HG03378 (cell line): ENCODE measurements around the gene RXYLT1.
"Not testable (repeated sequence)": the region's sequence is repeated elsewhere in the genome, so short reads cannot be mapped to it uniquely, and the experiment has no call there.

Experiments
- ATAC-seq: cut with Tn5 transposase; IDR thresholded peaks from one replicate; pipeline ENCODE4 v1.9.1; 2021; ENCODE audit warnings: mild to moderate bottlenecking, moderate library complexity; ENCODE audit not compliant: unreplicated experiment

The RXYLT1 gene

DNA sequence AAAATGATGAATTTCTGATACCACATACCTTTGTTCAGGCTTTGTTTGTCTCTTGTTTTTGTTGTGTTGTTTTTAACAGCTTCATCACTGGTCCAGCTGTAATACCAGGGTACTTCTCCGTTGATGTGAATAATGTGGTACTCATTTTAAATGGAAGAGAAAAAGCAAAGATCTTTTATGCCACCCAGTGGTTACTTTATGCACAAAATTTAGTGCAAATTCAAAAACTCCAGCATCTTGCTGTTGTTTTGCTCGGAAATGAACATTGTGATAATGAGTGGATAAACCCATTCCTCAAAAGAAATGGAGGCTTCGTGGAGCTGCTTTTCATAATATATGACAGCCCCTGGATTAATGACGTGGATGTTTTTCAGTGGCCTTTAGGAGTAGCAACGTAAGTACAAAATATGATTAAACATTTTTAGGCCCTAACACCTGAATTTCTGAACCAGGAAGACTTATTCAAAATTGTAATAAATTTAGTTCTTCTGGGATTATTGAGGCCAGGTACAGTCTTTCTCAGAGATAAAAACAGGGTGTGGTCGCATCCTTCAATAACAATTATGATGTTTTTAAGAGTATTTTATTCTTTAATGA lies 22.4 kb downstream of the RXYLT1 start:
- ATAC-seq = no peak

DNA sequence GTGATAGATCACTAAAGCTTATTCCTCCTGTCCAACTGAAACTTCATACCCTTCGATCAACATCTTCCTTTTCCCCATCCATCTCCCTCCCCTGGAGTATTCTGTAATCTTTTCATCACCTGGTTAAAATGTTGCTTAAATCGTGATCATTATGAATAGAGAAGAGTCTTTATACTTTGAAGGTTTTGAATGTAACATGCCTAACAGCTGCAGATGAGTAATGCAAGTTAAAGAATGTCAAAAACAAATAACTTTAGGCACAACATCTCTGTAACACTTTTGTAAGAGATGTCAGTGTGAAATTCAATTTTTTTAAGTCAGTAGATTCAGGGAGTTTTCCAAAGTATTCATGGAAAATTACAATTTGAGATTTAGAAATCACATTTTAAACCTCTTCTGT lies 25.0 kb downstream of the RXYLT1 start:
- no peak for ATAC-seq

DNA sequence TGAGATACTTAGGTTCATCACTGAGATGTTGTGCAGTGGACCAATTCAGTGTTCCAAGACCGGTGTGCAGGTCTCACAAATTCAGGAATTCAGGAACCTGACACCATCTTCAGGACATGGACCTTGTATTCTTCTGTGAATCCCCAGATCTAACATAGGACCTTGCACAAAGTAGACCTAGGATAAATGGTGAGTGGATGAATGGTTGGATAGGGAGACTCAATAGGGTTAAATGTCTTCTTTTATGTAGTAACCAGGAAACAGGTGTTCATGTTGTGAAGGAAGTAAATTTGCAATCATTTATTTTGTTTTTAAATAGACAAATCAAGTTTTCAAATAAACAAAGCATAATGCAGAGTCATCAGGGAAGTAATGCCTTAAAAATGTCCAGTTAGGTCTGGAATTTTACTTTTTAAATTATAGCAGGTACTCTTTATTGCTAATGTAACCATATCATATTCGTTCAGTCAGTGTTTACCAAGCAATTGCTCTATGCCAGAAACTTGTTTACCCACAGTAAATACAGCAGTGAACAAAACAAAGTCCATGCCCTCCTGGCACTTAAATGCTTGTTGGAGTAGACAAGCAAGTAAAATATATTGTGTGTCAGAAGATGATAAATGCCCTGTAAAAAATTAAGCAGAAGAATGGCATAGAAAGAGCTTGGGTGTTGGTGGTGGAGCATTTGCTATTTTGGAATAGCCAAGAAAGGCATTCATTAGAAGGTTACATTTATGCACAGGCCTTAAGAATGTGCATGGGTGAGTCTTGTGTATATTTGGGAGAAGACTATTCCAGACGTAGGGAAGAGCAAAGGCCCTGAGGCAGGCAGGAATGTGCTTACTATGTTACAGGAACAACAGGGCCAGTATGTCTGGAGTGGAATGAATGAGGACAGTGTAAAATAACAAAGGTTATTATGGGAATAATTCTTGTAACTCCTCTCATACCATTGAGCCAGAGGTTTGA lies 26.3 kb downstream of the RXYLT1 start:
- no peak for ATAC-seq

DNA sequence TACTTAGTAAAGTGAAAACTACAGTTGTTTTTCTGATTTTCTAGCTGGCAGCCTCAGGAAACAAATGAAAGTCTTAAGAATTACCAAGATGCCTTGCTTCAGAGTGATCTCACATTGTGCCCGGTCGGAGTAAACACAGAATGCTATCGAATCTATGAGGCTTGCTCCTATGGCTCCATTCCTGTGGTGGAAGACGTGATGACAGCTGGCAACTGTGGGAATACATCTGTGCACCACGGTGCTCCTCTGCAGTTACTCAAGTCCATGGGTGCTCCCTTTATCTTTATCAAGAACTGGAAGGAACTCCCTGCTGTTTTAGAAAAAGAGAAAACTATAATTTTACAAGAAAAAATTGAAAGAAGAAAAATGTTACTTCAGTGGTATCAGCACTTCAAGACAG lies 28.9 kb downstream of the RXYLT1 start:
- no peak for ATAC-seq

DNA sequence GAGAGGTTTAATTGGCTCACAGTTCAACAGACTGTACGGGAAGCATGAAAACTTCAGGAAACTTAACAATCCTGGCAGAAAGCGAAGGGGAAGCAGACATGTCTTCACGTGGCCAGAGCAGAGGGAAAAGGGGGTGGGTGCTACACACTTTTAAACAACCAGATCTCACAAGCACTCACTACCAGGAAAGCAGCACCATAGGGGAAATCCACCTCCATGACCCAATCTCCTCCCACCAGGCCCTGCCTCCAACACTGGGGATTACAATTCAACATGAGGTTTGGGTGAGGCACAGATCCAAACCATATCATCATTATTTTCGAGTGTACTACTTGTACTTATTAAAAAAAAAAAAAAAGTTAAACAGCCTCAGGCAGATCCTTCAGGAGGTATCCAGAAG lies 29.9 kb downstream of the RXYLT1 start:
- no peak for ATAC-seq

DNA sequence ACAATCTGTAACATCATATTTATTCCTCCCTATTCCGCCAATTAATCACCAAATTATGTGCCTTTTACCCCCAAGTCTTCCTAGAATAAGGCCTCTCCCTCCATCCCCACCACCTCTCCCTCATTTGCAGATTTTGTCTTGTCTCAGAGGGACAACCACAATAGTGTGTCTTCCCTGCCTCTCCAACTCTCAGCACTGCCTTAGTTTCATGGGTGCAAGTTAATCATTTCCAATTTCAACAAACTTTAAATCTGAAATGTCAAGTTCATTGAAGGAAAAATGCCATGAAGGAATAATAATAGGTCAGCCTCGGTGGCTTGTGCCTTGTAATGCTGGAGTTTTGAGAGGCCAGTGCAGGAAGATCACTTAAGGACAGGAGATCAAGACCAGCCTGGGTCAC lies 31.6 kb downstream of the RXYLT1 start:
- no peak for ATAC-seq

DNA sequence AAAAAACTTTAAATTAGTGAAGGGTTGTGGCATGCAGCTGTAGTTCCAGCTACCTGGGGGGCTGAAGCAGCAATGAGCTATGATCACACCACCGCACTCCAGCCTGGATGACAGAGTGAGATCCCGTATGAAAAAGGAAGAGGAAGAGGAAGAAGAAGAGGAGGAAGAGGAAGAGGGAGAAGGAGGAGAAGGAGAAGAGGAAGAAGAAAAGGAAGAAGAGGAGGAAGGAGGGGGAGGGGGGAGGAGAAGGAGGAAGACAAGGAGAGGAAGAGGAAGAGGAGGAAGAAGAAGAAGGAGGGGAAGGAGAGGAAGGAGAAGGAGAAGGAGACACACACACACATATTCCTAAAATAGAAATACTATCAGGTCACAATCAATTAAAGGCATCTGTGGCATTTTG lies 32.0 kb downstream of the RXYLT1 start:
- ATAC-seq = no peak

DNA sequence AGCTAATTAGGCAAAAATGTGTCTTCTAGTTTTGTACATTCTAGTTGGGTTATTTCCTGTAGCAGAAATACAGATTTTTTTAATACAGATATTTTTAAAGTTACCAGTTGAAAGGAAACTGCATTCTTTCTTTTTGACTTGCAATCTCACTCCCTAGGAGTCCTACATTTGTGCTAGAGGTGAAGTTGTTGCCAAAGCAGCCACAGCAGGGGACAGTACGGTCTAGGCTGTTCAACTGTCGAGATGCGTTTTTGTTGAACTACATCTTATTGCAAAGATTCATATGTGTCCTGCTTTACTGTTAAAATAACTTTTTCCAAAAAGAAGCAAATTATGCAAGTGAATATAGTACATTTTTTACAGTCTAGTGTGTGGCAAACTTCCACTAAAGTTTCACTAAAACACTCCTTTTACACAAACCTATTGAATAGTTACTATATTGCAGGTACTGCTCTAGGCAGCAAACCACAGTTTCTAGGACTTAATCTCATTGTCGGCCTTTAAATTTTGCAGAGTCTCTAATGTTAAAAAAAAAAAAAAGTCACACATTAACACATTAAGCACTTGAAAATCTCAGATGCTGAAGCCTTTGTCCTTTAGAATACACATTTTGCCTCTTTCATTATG lies 34.5 kb downstream of the RXYLT1 start:
- ATAC-seq = peak; percentile 45

DNA sequence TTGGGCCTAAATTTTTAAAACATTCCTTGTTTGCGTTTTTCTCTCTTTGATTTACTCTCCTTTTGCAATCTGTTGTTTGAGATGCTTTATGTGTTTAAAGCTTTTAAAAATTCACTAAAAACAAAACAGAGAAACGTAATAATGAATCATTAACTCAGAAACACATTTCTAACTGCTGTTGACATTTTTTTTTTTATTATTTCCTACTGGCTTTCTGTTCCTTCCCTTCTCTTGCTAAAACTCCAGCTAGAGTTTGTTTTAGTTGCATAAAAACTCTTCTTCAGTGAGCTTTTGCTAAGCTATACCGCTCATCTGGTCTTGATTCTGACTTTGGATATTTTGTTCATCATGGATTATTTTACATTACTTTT lies 35.8 kb downstream of the RXYLT1 start:
- no peak for ATAC-seq

DNA sequence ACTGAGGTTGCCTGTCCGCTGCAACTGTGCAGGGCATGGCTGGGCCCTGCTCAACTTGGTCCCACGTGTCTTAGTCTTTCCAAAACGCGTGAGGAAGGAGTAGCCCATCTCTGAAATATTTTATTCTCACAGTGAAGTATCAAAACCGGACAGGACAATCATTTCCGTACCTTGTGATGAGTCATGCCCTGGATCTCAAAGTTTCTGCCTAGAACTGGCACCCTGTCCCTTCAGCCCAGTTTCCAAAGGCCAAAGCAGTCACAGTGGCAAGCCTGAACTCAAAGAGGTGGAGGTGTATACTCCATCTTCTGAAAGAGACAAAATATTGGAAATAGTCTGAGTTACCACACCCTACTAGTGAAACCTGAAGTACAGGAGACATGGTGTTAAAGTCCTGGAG lies 36.3 kb downstream of the RXYLT1 start:
- peak; percentile 37 for ATAC-seq

DNA sequence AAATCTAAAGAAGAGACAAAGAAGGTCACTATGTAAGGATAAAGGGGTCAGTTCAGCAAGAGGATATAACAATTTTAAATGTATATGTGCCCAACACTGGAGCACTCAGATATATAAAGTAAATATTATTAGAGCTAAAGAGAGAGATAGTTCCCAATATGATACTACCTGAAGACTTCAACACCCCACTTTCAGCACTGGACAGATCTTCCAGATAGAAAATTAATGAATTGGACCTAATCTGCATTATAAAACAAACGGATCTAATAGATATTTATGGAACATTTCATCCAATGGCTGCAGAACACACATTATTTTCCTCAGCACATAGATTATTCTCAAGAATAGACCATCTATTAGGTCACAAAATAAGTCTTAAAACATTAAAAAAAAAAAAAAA lies 40.7 kb downstream of the RXYLT1 start:
- no peak for ATAC-seq

DNA sequence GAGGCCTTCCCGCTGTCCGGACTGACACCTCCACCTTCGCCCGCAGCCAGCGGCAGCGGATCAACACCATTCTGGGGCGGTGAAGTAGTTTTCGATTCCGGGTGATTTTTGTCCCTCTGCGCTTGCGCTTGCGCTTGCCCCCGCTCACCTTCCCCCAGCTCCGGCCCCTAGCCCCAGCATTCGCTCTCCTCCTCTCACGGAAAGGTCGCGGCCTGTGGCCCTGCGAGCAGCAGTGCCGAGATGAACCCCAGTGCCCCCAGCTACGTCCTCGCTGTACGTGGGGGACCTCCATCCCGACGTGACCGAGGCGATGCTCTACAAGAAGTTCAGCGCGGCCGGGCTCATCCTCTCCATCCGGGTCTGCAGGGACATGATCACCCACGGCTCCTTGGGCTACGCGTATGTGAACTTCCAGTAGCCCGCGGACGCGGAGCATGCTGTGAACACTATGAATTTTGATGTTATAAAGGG lies 42.1 kb downstream of the RXYLT1 start:
- no peak for ATAC-seq

DNA sequence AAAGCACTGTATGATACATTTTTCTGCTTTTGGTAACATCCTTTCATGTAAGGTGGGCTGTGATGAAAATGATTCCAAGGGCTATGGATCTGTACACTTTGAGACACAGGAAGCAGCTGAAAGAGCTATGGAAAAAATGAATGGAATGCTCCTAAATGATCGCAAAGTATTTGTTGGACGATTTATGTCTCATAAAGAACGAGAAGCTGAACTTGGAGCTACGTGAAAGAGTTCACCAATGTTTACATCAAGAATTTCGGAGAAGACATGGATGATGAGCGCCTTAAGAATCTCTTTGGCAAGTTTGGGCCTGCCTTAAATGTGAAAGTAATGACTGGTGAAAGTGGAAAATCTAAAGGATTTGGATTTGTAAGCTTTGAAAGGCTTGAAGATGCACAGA lies 42.6 kb downstream of the RXYLT1 start:
- no peak for ATAC-seq

DNA sequence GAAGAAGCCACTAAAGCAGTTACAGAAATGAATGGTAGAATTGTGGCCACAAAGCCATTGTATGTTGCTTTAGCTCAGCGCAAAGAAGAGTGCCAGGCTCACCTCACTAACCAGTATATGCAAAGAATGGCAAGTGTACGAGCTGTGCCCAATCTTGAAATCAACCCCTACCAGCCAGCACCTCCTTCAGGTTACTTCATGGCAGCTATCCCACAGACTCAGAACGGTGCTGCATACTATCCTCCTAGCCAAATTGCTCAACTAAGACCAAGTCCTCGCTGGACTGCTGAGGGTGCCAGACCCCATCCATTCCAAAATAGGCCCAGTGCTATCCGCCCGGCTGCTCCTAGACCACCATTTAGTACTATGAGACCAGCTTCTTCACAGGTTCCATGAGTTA lies 43.3 kb downstream of the RXYLT1 start:
- ATAC-seq = no peak

DNA sequence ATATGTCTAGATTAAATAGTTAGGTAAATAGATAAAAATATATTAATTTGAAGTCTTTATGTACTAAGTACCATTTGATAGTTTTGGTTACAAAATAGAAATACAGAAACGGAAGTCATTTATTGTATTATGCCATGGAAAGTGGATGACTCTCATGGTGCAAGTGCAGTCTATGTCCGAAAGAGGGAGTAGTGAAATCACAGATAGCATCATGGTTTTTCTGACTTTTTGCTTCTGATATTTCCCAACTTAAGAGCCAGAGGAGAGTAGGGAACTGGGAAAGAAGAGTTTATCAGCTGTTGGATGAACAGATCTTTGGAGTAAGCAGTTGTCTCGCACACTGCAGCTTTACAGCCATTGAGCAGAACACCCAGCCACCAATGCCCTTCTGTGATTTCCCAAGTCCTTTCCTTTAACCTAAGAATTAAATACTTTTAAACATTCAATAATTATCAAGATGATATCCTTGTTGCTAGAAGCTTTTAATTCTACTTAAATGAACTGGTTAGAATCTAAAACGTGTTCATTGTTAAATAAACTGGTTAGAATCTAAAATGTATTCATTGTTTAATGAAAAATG lies 46.4 kb downstream of the RXYLT1 start:
- peak; percentile 78 for ATAC-seq

DNA sequence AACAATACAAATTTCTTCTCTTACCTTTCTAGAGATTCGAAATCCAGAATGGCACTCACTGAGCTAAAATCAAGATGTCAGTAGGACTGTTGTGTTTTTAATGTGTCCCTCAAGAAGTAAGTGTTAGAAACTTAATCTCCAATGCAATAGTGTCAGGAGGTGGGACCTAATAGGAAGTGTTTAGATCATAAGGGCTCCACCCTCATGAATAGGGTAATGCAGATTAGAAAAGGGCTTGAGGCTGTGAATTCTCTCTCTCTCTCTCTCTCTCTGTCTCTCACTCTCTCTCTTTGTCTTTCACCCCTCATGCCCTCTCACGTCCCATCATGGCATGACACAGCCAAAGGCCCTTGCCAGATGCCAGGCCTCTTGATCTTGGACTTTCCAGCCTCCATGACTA lies 49.2 kb downstream of the RXYLT1 start:
- no peak for ATAC-seq

DNA sequence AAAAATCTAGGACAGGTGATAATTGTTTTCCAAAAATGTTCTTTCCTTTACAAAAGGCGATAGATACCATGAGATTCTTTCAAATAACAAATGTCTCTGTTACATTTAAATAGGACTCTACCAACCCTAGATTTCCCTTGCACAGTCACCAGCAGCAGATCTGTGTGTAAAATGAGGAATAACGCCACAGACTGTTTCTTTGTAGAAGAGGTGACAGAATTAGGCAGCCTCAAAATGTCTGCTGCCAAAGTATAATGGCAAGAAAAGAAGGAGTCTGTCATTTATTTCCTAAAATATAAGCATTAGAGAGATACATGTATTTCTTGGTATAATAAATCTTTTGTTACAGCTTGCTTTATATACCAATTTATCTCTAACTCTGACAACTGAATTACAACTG lies 56.3 kb downstream of the RXYLT1 start:
- ATAC-seq = no peak

DNA sequence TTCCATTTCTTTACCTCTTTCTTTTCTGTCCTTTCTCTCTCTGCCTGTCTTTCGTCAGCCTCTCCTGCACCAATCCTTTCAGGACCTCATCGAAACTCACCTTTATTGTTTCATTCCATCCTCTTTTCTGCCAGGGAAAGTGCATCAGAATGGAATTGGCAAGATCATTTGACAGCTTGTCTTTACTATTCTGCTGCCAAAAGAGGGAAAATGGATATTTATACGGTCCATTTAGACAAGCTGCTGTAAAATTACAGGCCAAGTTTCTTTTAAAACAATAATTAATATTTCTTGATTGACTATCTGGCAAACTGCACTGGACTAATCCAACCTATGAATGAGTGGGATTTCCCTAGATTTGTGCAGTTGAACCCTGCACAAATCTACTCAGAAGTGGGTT lies 57.2 kb downstream of the RXYLT1 start:
- no peak for ATAC-seq

DNA sequence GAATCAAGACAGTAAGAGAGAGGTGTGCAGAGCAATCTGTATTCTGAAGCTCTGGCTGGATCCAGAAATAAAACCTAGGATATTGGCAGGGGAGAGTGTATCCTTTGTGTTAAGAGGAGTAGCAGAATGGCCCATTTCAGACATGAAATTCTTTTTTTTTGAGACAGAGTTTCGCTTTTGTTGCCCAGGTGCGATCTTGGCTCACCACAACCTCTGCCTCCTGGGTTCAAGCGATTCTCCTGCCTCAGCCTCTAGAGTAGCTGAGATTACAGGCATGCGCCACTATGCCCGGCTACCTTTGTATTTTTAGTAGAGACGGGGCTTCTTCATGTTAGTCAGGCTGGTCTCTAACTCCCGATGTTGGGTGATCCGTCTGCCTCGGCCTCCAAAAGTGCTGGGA lies 58.7 kb downstream of the RXYLT1 start:
- ATAC-seq = no peak

DNA sequence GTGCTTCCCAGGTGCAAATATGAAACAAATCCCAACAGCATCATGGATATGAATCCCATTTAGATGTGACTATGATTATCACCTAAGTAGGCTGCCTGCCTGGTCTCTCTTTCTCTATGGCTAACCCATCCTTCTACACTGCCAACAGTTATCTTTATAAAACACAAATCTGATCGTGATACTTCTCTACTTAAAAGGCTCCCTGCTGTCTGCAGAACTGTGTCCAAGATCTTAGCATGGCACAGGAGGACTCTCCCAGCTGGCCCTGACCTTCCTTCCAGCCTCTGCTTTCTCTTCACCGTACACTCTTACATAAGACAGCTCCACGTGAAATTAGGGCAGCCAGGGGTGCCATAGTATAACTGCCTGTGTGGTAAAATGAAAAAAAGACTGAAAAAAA lies 61.3 kb downstream of the RXYLT1 start:
- no peak for ATAC-seq

DNA sequence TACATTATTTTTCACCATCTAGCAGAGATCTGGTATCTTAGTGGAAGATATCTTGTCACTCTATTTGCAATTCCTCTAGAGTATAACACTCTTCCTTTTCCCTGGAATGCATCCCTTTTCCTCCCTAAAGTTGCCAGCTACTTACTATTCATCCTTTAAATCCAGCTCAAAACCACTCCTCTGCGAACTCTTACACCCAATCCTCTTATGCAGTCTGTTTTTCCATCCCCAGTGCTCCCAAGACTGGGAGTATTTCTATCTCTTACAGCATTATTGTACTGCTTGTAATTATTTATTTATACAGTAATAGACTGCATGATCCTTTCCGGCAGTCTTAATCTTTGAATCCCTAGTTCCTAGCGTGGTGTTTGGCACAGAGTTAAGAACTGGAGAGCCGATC lies 61.9 kb downstream of the RXYLT1 start:
- no peak for ATAC-seq

DNA sequence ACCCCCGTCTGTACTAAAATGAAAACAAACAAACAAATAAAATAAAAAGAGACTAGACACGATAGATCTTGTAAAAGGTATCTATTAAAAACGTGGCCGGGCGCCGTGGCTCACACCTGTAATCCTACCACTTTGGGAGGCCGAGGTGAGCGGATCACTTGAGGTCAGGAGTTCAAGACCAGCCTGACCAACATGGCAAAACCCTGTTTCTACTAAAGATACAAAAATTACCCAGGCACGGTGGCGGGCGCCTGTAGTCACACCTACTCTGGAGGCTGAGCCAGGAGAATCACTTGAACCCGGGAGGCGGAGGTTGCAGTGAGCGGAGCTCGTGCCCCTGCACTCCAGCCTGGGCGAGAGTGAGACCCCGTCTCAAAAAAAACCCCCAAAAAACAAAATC lies 63.0 kb downstream of the RXYLT1 start:
- ATAC-seq = not testable (repeated sequence)
